ENCODE results near the gene ZBTB46. TPM values are rescaled to one million over a fixed set of nuclear protein-coding genes. Genes with fewer than 3 reads are reported as not detected.

ZBTB46 gene
- total RNA-seq, 1 experiment from 2014 or later: 18.9 TPM

DNA sequence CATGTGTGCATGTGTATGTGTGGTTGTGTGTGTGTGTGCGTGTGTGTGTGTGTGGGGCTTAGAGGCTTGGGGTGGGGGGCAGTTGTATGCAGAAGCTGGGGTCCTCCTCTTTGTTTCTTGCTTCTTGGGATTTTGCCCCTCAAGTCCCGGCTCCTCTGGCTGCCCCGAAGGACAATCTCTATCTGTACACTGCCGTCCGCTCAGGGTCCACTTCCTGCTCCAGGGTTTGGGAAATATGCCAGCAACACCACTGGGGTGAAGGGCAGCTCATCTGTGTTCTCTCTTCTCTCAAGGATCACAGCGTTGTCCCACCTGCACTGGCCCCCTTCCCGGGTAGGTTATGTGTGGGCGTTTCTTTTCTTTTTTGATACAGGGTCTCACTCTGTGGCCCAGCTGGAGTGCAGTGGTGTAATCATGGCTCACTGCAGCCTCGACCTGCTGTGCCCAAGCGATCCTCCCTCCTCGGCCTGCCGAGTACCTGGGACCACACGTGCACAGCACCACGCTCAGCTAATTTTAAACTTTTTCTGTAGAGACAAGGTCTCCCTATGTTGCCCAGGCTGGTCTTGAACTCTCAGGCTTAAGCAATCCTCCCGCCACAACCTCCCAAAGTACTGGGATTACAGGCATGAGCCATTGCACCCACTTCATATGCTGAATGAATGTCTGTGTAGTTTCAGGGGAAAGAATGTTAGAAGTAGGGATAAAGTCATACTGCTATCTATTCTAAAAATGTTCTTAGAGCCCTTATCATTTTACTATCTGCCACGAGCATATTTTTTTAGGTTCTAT lies 65.8 kb downstream of the ZBTB46 start:
- no peak overlapping the region for H3K4me3 Mint-ChIP-seq
- ATAC-seq: no peak
- CTCF ChIA-PET: interaction anchor here (5.2 kb wide), 1 partner anchor 10 kb away, joined by 24 read pairs; no protein-coding TSS in a partner anchor
- H3K9me3 Mint-ChIP-seq: no peaks in the 10 kb centered on the region
- H3K27ac Mint-ChIP-seq: no peak overlapping the region; the same call in 1 of the 2 replicates
- H3K27me3 Mint-ChIP-seq (ENCODE audit: low read depth): no peaks in the 10 kb centered on the region
- POLR2A ChIA-PET: interaction anchor here (0.7 kb wide), 1 partner anchor 56 kb away, joined by 3 read pairs; no protein-coding TSS in a partner anchor
- H3K4me1 Mint-ChIP-seq: no peaks in the 10 kb centered on the region
- H3K36me3 Mint-ChIP-seq: 0 out of 2 replicates have a peak, but pooled peaks cover 2% of the 10 kb centered on the region
- TF ChIP-seq NR3C1 (CRISPR knock-in tag; conservative IDR thresholded peaks at IDR 0.05; ENCODE audit: low read depth) (no peak), NFE2L1 (CRISPR knock-in tag; IDR thresholded peaks at IDR 0.05) (no peak)
- TF ChIP-seq, protein P1, sequence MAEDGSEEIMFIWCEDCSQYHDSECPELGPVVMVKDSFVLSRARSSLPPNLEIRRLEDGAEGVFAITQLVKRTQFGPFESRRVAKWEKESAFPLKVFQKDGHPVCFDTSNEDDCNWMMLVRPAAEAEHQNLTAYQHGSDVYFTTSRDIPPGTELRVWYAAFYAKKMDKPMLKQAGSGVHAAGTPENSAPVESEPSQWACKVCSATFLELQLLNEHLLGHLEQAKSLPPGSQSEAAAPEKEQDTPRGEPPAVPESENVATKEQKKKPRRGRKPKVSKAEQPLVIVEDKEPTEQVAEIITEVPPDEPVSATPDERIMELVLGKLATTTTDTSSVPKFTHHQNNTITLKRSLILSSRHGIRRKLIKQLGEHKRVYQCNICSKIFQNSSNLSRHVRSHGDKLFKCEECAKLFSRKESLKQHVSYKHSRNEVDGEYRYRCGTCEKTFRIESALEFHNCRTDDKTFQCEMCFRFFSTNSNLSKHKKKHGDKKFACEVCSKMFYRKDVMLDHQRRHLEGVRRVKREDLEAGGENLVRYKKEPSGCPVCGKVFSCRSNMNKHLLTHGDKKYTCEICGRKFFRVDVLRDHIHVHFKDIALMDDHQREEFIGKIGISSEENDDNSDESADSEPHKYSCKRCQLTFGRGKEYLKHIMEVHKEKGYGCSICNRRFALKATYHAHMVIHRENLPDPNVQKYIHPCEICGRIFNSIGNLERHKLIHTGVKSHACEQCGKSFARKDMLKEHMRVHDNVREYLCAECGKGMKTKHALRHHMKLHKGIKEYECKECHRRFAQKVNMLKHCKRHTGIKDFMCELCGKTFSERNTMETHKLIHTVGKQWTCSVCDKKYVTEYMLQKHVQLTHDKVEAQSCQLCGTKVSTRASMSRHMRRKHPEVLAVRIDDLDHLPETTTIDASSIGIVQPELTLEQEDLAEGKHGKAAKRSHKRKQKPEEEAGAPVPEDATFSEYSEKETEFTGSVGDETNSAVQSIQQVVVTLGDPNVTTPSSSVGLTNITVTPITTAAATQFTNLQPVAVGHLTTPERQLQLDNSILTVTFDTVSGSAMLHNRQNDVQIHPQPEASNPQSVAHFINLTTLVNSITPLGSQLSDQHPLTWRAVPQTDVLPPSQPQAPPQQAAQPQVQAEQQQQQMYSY (CRISPR knock-in tag; IDR thresholded peaks at IDR 0.05): no peak
- DNase-seq (ENCODE audit: low spot score): no peak

DNA sequence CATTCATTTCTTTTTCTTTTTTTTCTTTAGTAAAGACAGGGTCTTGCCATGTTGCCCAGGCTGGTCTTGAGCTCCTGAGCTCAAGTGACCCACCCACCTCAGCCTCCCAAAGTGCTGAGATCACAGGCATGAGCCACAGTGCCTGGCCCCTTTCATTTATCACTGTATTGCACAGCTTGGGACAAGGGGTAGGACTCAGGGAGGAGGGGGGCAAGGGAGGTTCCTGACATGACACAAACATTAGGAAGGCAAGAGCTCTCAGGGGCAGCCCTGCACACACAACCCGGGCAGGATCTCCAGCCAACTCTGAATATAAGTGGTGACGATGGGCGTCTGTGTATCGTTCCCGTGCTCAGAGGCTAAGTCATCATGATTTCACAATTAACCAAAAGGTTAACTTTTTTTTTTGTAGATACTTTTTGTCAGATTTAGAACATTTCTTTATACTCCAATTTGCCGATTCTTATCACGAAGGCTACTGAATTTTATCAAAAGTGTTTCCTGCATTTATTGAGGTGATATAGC lies 71.6 kb downstream of the ZBTB46 start:
- POLR2A ChIA-PET: no interaction called here
- peaks cover 10% of the 10 kb centered on the region; the same call in 1 of the 2 replicates for H3K9me3 Mint-ChIP-seq
- CTCF ChIA-PET: interaction anchor here (1.9 kb wide), 1 partner anchor 16 kb away, joined by 8 read pairs; no protein-coding TSS in a partner anchor

DNA sequence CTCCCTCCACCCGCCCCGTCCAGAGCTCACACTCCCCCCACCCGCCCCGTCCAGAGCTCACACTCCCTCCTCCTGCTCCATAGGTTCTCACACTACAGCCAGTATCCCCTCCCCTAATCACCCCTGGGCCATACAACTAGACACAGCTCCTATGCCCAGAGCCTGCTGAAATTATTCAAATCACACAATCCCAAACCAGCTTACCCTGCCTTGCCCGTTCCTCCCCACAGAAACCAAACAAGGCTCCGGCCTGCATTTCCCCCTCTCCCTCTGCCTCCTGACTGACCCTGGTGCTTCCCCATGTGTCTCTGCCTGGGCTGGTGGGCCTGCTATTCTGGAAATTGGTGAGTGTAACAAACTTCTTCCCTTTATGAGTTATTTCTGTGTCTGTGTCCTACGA lies 72.9 kb downstream of the ZBTB46 start:
- Mint-ChIP-seq H3K4me1 (0 out of 2 replicates have a peak, but pooled peaks cover under 1% of the 10 kb centered on the region), H3K27me3 (ENCODE audit: low read depth) (no peaks in the 10 kb centered on the region), H3K36me3 (peaks cover 7% of the 10 kb centered on the region; the same call in 1 of the 2 replicates), H3K27ac (no peak overlapping the region), H3K4me3 (no peak overlapping the region), H3K9me3 (peaks cover 10% of the 10 kb centered on the region; the same call in 1 of the 2 replicates)
- ChIA-PET POLR2A (no interaction called here), CTCF (interaction anchor here (1.1 kb wide), 1 partner anchor 17 kb away, joined by 3 read pairs; no protein-coding TSS in a partner anchor)
- DNase-seq (ENCODE audit: low spot score) (no peak), ATAC-seq (no peak)
- no peak for TF ChIP-seq JUN (CRISPR knock-in tag; IDR thresholded peaks at IDR 0.05)
- TF ChIP-seq SP1 (CRISPR knock-in tag; conservative IDR thresholded peaks at IDR 0.05): no peak
- TF ChIP-seq, protein P2, sequence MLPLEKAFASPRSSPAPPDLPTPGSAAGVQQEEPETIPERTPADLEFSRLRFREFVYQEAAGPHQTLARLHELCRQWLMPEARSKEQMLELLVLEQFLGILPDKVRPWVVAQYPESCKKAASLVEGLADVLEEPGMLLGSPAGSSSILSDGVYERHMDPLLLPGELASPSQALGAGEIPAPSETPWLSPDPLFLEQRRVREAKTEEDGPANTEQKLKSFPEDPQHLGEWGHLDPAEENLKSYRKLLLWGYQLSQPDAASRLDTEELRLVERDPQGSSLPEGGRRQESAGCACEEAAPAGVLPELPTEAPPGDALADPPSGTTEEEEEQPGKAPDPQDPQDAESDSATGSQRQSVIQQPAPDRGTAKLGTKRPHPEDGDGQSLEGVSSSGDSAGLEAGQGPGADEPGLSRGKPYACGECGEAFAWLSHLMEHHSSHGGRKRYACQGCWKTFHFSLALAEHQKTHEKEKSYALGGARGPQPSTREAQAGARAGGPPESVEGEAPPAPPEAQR (CRISPR knock-in tag; IDR thresholded peaks at IDR 0.05): no peak
- TF ChIP-seq, protein P1 (CRISPR knock-in tag; IDR thresholded peaks at IDR 0.05): no peak

More for the DNA sequence above, 71.6 kb downstream of the ZBTB46 start:
- H3K27me3 Mint-ChIP-seq (ENCODE audit: low read depth): no peaks in the 10 kb centered on the region
- DNase-seq (ENCODE audit: low spot score): no peak
- TF ChIP-seq CREM (CRISPR knock-in tag; IDR thresholded peaks at IDR 0.05): no peak
- TF ChIP-seq, protein P3, sequence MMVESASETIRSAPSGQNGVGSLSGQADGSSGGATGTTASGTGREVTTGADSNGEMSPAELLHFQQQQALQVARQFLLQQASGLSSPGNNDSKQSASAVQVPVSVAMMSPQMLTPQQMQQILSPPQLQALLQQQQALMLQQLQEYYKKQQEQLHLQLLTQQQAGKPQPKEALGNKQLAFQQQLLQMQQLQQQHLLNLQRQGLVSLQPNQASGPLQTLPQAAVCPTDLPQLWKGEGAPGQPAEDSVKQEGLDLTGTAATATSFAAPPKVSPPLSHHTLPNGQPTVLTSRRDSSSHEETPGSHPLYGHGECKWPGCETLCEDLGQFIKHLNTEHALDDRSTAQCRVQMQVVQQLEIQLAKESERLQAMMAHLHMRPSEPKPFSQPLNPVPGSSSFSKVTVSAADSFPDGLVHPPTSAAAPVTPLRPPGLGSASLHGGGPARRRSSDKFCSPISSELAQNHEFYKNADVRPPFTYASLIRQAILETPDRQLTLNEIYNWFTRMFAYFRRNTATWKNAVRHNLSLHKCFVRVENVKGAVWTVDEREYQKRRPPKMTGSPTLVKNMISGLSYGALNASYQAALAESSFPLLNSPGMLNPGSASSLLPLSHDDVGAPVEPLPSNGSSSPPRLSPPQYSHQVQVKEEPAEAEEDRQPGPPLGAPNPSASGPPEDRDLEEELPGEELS (CRISPR knock-in tag; IDR thresholded peaks at IDR 0.05): no peak
- TF ChIP-seq, protein P2 (CRISPR knock-in tag; IDR thresholded peaks at IDR 0.05): no peak
- TF ChIP-seq, protein P4, sequence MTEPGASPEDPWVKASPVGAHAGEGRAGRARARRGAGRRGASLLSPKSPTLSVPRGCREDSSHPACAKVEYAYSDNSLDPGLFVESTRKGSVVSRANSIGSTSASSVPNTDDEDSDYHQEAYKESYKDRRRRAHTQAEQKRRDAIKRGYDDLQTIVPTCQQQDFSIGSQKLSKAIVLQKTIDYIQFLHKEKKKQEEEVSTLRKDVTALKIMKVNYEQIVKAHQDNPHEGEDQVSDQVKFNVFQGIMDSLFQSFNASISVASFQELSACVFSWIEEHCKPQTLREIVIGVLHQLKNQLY (CRISPR knock-in tag; IDR thresholded peaks at IDR 0.05): no peak
- no peak for TF ChIP-seq GABPB1 (CRISPR knock-in tag; IDR thresholded peaks at IDR 0.05)
- TF ChIP-seq, protein P5, sequence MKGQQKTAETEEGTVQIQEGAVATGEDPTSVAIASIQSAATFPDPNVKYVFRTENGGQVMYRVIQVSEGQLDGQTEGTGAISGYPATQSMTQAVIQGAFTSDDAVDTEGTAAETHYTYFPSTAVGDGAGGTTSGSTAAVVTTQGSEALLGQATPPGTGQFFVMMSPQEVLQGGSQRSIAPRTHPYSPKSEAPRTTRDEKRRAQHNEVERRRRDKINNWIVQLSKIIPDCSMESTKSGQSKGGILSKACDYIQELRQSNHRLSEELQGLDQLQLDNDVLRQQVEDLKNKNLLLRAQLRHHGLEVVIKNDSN (CRISPR knock-in tag; IDR thresholded peaks at IDR 0.05): no peak
- H3K27ac Mint-ChIP-seq: no peak overlapping the region
- no peak for ATAC-seq
- no peaks in the 10 kb centered on the region for H3K4me1 Mint-ChIP-seq
- no peak overlapping the region for H3K4me3 Mint-ChIP-seq
- peaks cover 7% of the 10 kb centered on the region; the same call in 1 of the 2 replicates for H3K36me3 Mint-ChIP-seq
